ENCODE data around the gene TMEM150B. TPM values are rescaled to one million over a fixed set of nuclear protein-coding genes. Genes with fewer than 3 reads are reported as not detected.
A peak's percentile ranks its signal among the peaks of the same experiment; 100 is the strongest.

Gene TMEM150B
- total RNA-seq, 4 donors from 2014 or later, result 5.6 to 26.7 (median 16.6) TPM

DNA sequence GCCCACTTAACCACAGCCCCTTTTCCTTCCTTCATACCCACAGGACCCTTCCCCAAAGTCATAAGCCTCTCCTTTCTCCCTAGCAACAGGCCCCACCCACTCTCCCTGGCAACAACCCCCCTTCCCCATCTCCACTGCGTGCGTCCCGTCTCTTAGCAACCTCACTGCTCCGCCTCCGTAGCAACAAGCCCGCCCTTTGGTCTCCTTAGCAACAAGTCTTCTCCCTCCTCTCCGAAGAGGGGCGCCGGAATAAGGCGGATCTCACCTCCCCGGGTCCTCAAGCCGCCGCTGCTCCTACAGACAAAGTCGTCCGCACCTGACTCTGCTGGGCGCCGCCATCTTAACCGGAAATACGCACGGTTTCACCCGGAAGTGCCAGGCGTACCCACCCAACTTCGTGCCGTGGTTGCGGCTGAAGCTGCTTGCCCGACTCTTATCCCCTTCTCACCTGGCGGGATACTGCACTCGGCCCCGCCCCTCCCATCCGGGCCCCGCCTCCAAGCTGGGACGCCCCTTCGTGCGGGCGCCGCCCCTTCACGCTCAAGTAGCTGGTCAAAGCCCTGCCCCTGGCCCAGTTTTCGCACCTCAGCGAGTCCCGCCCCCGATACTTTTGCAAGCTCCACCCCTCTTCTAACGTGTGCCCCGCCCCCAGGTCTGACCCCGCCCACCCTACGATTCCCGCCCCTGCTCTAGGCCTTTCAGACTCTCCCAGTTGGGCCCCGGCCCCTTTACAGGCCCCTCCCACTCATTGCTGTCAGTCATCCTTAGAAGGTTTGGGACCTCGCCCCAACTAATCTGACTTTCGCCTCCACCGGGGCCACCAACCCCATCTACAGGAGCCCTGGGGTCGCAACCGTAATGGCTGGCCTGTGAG lies 45.1 kb downstream of the TMEM150B start, which contains the start of gene HSPBP1:
TSS of gene HSPBP1 (minus strand) at position 341 of the 874 bp plus-strand sequence. CDS start 502 bp downstream, outside the sequence.
- TF ChIP-seq, protein P1, sequence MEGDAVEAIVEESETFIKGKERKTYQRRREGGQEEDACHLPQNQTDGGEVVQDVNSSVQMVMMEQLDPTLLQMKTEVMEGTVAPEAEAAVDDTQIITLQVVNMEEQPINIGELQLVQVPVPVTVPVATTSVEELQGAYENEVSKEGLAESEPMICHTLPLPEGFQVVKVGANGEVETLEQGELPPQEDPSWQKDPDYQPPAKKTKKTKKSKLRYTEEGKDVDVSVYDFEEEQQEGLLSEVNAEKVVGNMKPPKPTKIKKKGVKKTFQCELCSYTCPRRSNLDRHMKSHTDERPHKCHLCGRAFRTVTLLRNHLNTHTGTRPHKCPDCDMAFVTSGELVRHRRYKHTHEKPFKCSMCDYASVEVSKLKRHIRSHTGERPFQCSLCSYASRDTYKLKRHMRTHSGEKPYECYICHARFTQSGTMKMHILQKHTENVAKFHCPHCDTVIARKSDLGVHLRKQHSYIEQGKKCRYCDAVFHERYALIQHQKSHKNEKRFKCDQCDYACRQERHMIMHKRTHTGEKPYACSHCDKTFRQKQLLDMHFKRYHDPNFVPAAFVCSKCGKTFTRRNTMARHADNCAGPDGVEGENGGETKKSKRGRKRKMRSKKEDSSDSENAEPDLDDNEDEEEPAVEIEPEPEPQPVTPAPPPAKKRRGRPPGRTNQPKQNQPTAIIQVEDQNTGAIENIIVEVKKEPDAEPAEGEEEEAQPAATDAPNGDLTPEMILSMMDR (IDR thresholded peaks at IDR 0.05), result no peak
- DNase-seq (ENCODE audit: low spot score), result peak; percentile 66
- peak; percentile 91 for ATAC-seq (ENCODE audit: low FRiP score)

DNA sequence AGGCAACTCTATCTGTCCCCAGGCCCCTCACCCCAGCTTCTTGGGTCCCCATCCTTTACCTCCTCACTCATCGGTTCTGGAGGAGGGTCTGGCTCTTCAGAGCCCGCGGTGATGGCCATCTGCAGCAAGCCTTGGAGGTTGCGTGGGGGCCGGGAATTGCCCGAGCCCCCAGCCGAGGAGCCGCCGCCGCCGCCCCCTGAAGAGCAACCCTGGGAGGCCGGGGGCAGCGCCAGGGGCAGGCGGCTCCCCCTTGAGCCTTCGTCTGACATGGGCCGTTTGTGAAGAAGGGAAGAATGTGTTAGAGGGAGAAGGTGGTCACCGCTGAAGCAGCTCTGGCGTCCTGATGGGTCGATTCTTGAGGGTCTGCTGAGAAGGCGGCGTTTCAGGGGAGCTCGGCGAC lies 45.8 kb downstream of the TMEM150B start:
- DNase-seq (ENCODE audit: low spot score) (no peak), ATAC-seq (ENCODE audit: low FRiP score) (no peak)
- TF ChIP-seq, protein P1 (IDR thresholded peaks at IDR 0.05), result no peak

- DNase-seq (ENCODE audit: low spot score) (no peak), ATAC-seq (ENCODE audit: low FRiP score) (no peak)
- TF ChIP-seq, protein P1 (IDR thresholded peaks at IDR 0.05), result no peak
Observed at GRCh38 chr19:55278391-55279135, 46.6 kb downstream of the TMEM150B start.

DNA sequence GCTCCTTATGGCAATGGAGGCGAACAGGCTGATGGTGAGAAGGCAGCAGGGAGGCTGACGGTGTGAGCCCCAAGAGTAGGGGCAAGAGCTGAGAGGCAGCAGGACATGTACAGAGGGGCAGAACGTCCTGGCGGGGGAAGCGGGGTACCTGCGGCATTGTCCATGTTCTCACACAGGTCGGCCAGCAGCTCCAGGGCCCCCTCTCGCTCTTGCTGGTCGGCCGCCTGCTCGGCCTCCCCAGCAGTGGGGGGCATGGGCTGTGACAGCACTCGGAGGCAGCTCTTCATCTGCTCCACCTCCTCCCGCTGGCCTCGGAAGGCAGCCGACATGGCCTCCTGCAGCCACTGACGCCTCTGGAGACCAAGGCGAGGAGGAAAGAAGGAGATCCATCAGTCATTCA lies 47.6 kb downstream of the TMEM150B start:
- no peak for DNase-seq (ENCODE audit: low spot score)

DNA sequence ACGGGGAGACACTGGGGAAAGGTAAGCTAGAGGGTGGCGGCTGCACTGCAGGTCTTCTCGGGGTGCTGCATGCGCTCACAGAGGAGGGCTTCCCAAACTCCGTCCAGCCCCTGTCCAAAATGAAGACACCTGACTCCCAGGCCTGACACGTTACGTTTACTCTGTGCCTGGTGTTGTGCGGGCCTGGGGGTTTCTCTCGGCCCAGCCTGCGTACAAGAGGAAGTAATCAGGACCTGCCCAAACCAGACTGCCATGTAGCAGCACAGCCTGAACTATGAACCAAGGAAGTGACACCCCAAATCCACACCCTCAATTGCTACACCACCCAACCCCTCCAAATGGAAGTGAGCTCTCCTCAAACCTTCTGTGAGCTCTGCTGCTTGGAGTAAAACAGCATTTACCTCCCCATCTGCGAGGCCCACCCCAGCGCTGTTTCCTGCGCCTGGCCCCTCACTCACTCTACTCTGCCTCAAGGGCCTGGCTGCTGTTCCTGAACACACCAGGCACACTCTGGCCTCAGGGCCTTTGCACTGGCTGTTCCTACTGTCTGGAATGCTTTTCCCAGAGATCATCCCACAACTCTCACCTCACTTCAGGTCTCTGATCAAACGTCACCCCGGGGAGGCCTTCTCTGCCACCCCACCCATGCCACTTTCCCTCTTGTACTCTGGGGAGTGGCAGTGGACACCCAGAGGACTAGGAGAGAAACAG lies 48.3 kb downstream of the TMEM150B start:
- TF ChIP-seq, protein P1 (IDR thresholded peaks at IDR 0.05), result no peak
- DNase-seq (ENCODE audit: low spot score) (no peak), ATAC-seq (ENCODE audit: low FRiP score) (no peak)

More for the DNA sequence above, 47.6 kb downstream of the TMEM150B start:
- TF ChIP-seq, protein P1 (IDR thresholded peaks at IDR 0.05), result no peak
- ATAC-seq (ENCODE audit: low FRiP score), result no peak

- TF ChIP-seq, protein P1 (IDR thresholded peaks at IDR 0.05), result no peak
- no peak for DNase-seq (ENCODE audit: low spot score)
- no peak for ATAC-seq (ENCODE audit: low FRiP score)
Observed at GRCh38 chr19:55275851-55276719, 49.1 kb downstream of the TMEM150B start.
